ENCODE measurements around the gene PPP2R5C.
"Not testable (repeated sequence)": the region's sequence is repeated elsewhere in the genome, so short reads cannot be mapped to it uniquely, and the experiment has no call there.

PPP2R5C gene

GRCh38 chr14:101966742-101967141 is 205.2 kb downstream of the PPP2R5C start:
- no peak for DNase-seq (ENCODE audit: low spot score)

- no peak for DNase-seq (ENCODE audit: low spot score)
These were observed 206.7 kb downstream of the PPP2R5C start for GRCh38 chr14:101968186-101968585.

- no peak for DNase-seq (ENCODE audit: low spot score)
These were observed 208.0 kb downstream of the PPP2R5C start for GRCh38 chr14:101969481-101969880.

GRCh38 chr14:101970830-101971400 is 209.4 kb downstream of the PPP2R5C start:
- DNase-seq (ENCODE audit: low spot score) = no peak

GRCh38 chr14:101971458-101971857 is 209.9 kb downstream of the PPP2R5C start:
- not testable (repeated sequence) for DNase-seq (ENCODE audit: low spot score)

- DNase-seq (ENCODE audit: low spot score) = peak; percentile 8
These were observed 210.8 kb downstream of the PPP2R5C start for GRCh38 chr14:101972126-101972866.

GRCh38 chr14:101973356-101973755 is 211.8 kb downstream of the PPP2R5C start:
- DNase-seq (ENCODE audit: low spot score) = no peak

- no peak for DNase-seq (ENCODE audit: low spot score)
These were observed 213.7 kb downstream of the PPP2R5C start for GRCh38 chr14:101975231-101975630.

Measured in CD4-positive, alpha-beta T cell treated with Interleukin-2 at 100 ng/mL for 4 hours (primary cell).